IMR-90 (cell line): ENCODE data around the gene PTRH2. TPM values are rescaled to one million over a fixed set of nuclear protein-coding genes. Genes with fewer than 3 reads are reported as not detected.

Experiments
- CEBPB ChIP-seq: IDR thresholded peaks from 2 replicates; pipeline ENCODE4 v1.6.1; 2012; ENCODE audit warnings: low read depth, low read length, improper control_type of control experiment
- CHD1 ChIP-seq: IDR thresholded peaks from 2 replicates; pipeline ENCODE4 v1.6.1; 2012; ENCODE audit warnings: low read depth, low read length, improper control_type of control experiment
- MAFK ChIP-seq: IDR thresholded peaks from 2 replicates; pipeline ENCODE4 v1.6.1; 2012; ENCODE audit warnings: low read depth, low read length, improper control_type of control experiment
- MAZ ChIP-seq: IDR thresholded peaks from 2 replicates; pipeline ENCODE4 v1.6.1; 2012; ENCODE audit warnings: low read depth, mild to moderate bottlenecking, low read length, improper control_type of control experiment, moderate library complexity, borderline replicate concordance
- POLR2A ChIP-seq: IDR thresholded peaks from 2 replicates; pipeline ENCODE4 v1.6.1; 2012; ENCODE audit warnings: mild to moderate bottlenecking, low read depth, low read length
- RAD21 ChIP-seq: IDR thresholded peaks from 2 replicates; pipeline ENCODE4 v1.6.1; 2012; ENCODE audit warnings: low read length, improper control_type of control experiment
- RCOR1 ChIP-seq: IDR thresholded peaks from 2 replicates; pipeline ENCODE4 v1.6.1; 2012; ENCODE audit warnings: mild to moderate bottlenecking, low read length, improper control_type of control experiment; ENCODE audit not compliant: insufficient replicate concordance
- polyA plus RNA-seq, 3 experiments: library from polyadenylated mRNA; depleted of rRNA; stranded (reverse); fragments of >200 nt; gene quantifications; 2 replicates each; pipeline ENCODE4 v1.2.3, GENCODE V29; 2012; ENCODE audit warnings: low replicate concordance in 1 of 3
- total RNA-seq: library from RNA; depleted of rRNA; stranded (reverse); fragments of >200 nt; gene quantifications from 2 replicates; pipeline ENCODE4 v1.2.3, GENCODE V29; 2012

PTRH2 gene
- total and polyA plus RNA-seq, 2 of the 4 experiments (the other 2 are of a cell fraction) = 24.9 to 49.7 TPM

GRCh38 chr17:59707149-59707970 is at the start of gene PTRH2, which contains the start of gene VMP1 (continued):
- peak; percentile 80; the same call in 1 of the 2 replicates for TF ChIP-seq MAZ
- TF ChIP-seq RCOR1 = no peak
- peak; percentile 96 for TF ChIP-seq POLR2A
- peak; percentile 86 for TF ChIP-seq CEBPB
- peak; percentile 27; the same call in 1 of the 2 replicates for TF ChIP-seq MAFK
- TF ChIP-seq CHD1 = no peak; the same call in 1 of the 2 replicates
- TF ChIP-seq RAD21 = no peak
